Endothelial cell of umbilical vein (primary cell): ENCODE measurements around the gene PTDSS2. TPM values are rescaled to one million over a fixed set of nuclear protein-coding genes. Genes with fewer than 3 reads are reported as not detected.

Source experiments
- BruUV-seq: library from RNA; stranded (reverse); fragments of 400-500 nt; replicated peaks from 2 replicates; lab custom pipeline; 2021; lab: Mats Ljungman, UMichigan
- CTCF ChIA-PET: fragments of 300-600, 350-600 bp; sonication (Branson Sonifier 250); formaldehyde crosslinking; loops from one replicate; lab custom pipeline; 2021; ENCODE audit warnings: antibody characterized with exemption, inconsistent platforms; lab: Charles Lee
- POLR2A ChIA-PET: fragments of 300-600, 350-600 bp; sonication (Branson Sonifier 250); formaldehyde crosslinking; loops from one replicate; lab custom pipeline; 2021; ENCODE audit warnings: antibody characterized with exemption, inconsistent platforms; lab: Charles Lee
- DNase-seq: peaks from one replicate; pipeline ENCODE4 v3.0.0-alpha.2; 2011; ENCODE audit warnings: low read depth, low spot score
- FAIRE-seq: peaks from 2 replicates; lab custom pipeline; 2011; peaks lifted over from hg19 to GRCh38; lab: Jason Lieb, UNC
- H2AFZ ChIP-seq: 2 replicates; pipeline ENCODE4 v1.6.0; 2012; ENCODE audit warnings: low read depth, low read length, control low read depth, inconsistent platforms
- H3K27ac ChIP-seq: 2 replicates; pipeline ENCODE4 v1.5.1; 2011; ENCODE audit warnings: low read depth, mild to moderate bottlenecking, control low read depth, low read length, moderate library complexity; ENCODE audit not compliant: insufficient read depth
- H3K27me3 ChIP-seq, 2 experiments: 2 replicates each; pipeline versions ENCODE4 v1.6.0 to v1.6.1; 2011; ENCODE audit warnings: low read length in 2 of 2, mixed read lengths in 1 of 2; ENCODE audit not compliant: control insufficient read depth in 2 of 2, insufficient read depth in 2 of 2
- H3K36me3 ChIP-seq, 2 experiments: 2 replicates in 1 of 2; 3 replicates in 1 of 2; pipeline ENCODE4 v1.5.1; 2011; ENCODE audit warnings: low read length in 2 of 2, mild to moderate bottlenecking in 1 of 2, moderate library complexity in 1 of 2; ENCODE audit not compliant: control insufficient read depth in 2 of 2, insufficient read depth in 2 of 2; ENCODE audit errors: extremely low read depth in 1 of 2
- H3K4me1 ChIP-seq: 3 replicates; pipeline ENCODE4 v1.5.1; 2011; ENCODE audit warnings: mild to moderate bottlenecking, low read length; ENCODE audit not compliant: control insufficient read depth, insufficient read depth; ENCODE audit errors: extremely low read depth
- H3K4me2 ChIP-seq: 2 replicates; pipeline ENCODE4 v1.6.1; 2011; ENCODE audit warnings: low read length, control low read depth, mixed read lengths; ENCODE audit not compliant: insufficient read depth
- H3K4me3 ChIP-seq, 3 experiments: fragments of 200-600 bp in 1 of 3; sonication (generic), shearing (Covaris generic) in 1 of 3; replicated peaks in 1 of 3; 2 replicates each; pipeline ENCODE4 v1.5.1; 2011 to 2016; ENCODE audit warnings: control low read depth in 3 of 3, low read length in 3 of 3, mild to moderate bottlenecking in 2 of 3, inconsistent platforms in 1 of 3, low read depth in 1 of 3, moderate library complexity in 1 of 3; ENCODE audit not compliant: insufficient read depth in 1 of 3
- H3K79me2 ChIP-seq: 2 replicates; pipeline ENCODE4 v1.6.0; 2012; ENCODE audit warnings: low read length, inconsistent platforms; ENCODE audit not compliant: control insufficient read depth, insufficient read depth
- H3K9ac ChIP-seq: replicated peaks from 2 replicates; pipeline ENCODE3; 2011; ENCODE audit warnings: low read length, control low read depth; ENCODE audit not compliant: insufficient read depth; ENCODE audit errors: extremely low read depth
- H3K9me1 ChIP-seq: replicated peaks from 3 replicates; pipeline ENCODE4 v1.6.0; 2011; ENCODE audit warnings: mild to moderate bottlenecking, low read length; ENCODE audit not compliant: control insufficient read depth, insufficient read depth; ENCODE audit errors: extremely low read depth
- H3K9me3 ChIP-seq: replicated peaks from 2 replicates; pipeline ENCODE4 v1.5.1; 2012; ENCODE audit warnings: low read length, inconsistent platforms; ENCODE audit not compliant: control insufficient read depth, insufficient read depth
- H4K20me1 ChIP-seq: replicated peaks from 2 replicates; pipeline ENCODE3; 2011; ENCODE audit warnings: mild to moderate bottlenecking, low read length; ENCODE audit not compliant: control insufficient read depth, insufficient read depth; ENCODE audit errors: extremely low read depth
- EZH2 ChIP-seq: IDR thresholded peaks from 2 replicates; pipeline ENCODE4 v1.6.1; 2012; ENCODE audit warnings: borderline replicate concordance, low read depth, mild to moderate bottlenecking, moderate library complexity, low read length, inconsistent platforms; ENCODE audit not compliant: severe bottlenecking
- FOS ChIP-seq: IDR thresholded peaks from 2 replicates; pipeline ENCODE4 v1.6.1; 2011; ENCODE audit warnings: mild to moderate bottlenecking, low read length, moderate library complexity, borderline replicate concordance; ENCODE audit not compliant: insufficient read depth
- GATA2 ChIP-seq: IDR thresholded peaks from 2 replicates; pipeline ENCODE4 v1.7.0; 2011; ENCODE audit warnings: low read depth, mild to moderate bottlenecking, moderate library complexity, mixed read lengths, low read length; ENCODE audit not compliant: insufficient read length, insufficient read depth
- JUN ChIP-seq: IDR thresholded peaks from 2 replicates; pipeline ENCODE4 v1.6.1; 2011; ENCODE audit warnings: borderline replicate concordance, low read depth; ENCODE audit not compliant: insufficient read length, insufficient read depth
- MYC ChIP-seq: IDR thresholded peaks from one replicate; pipeline ENCODE4 v1.6.1; 2011; ENCODE audit warnings: mild to moderate bottlenecking, low read depth, low read length
- POLR2A ChIP-seq: IDR thresholded peaks from 2 replicates; pipeline ENCODE4 v1.6.1; 2012; ENCODE audit warnings: low read depth, mild to moderate bottlenecking, control low read depth, low read length
- POLR2AphosphoS5 ChIP-seq: IDR thresholded peaks from 2 replicates; pipeline ENCODE4 v1.6.1; 2012; ENCODE audit warnings: low read depth, mild to moderate bottlenecking, control low read depth, low read length, moderate library complexity; ENCODE audit not compliant: insufficient read depth
- dilution Hi-C: fragments of 300-500 bp; cut with MboI; formaldehyde crosslinking; loops from one replicate; pipeline ENCODE4 v1.15.0; 2019; ENCODE audit warnings: low sequenced_read_pairs; ENCODE audit not compliant: extremely low pct_ligation_motif_present
- intact Hi-C: fragments of 100-400 bp; cut with micrococcal nuclease; formaldehyde crosslinking; loops from one replicate; pipeline ENCODE4 v1.10.0; 2022
- polyA plus RNA-seq, 4 experiments: library from polyadenylated mRNA; depleted of rRNA in 3 of 4; stranded (reverse) in 3 of 4; unstranded in 1 of 4; fragments of >200 nt; gene quantifications; 2 replicates each; pipeline versions ENCODE4 v1.2.1 to v1.2.3, GENCODE V29; 2011 to 2012; ENCODE audit warnings: missing spikeins in 1 of 4
- total RNA-seq: library from RNA; stranded (reverse); gene quantifications from 2 replicates; pipeline ENCODE4 v1.2.3, GENCODE V29; 2021
- TF ChIP-seq, protein P1 (sequence below), 2 donors: IDR thresholded peaks; 1 replicate in 1 of 2; 2 replicates in 1 of 2; pipeline ENCODE4 v1.5.1; 2011; ENCODE audit warnings: low read length in 2 of 2, mild to moderate bottlenecking in 2 of 2, moderate library complexity in 2 of 2, control low read depth in 1 of 2, inconsistent platforms in 1 of 2, low read depth in 1 of 2; ENCODE audit not compliant: insufficient read depth in 1 of 2; ENCODE audit errors: extremely low read depth in 1 of 2
- TF ChIP-seq, protein P2 (sequence below): IDR thresholded peaks from 2 replicates; pipeline ENCODE4 v1.6.1; 2011; ENCODE audit not compliant: insufficient read depth, insufficient read length

The PTDSS2 gene
- total and polyA plus RNA-seq, 2 donors (not counting 3 experiments of a cell fraction or from before 2014, with no cell fraction given), result 41.4 to 46.8 TPM

DNA sequence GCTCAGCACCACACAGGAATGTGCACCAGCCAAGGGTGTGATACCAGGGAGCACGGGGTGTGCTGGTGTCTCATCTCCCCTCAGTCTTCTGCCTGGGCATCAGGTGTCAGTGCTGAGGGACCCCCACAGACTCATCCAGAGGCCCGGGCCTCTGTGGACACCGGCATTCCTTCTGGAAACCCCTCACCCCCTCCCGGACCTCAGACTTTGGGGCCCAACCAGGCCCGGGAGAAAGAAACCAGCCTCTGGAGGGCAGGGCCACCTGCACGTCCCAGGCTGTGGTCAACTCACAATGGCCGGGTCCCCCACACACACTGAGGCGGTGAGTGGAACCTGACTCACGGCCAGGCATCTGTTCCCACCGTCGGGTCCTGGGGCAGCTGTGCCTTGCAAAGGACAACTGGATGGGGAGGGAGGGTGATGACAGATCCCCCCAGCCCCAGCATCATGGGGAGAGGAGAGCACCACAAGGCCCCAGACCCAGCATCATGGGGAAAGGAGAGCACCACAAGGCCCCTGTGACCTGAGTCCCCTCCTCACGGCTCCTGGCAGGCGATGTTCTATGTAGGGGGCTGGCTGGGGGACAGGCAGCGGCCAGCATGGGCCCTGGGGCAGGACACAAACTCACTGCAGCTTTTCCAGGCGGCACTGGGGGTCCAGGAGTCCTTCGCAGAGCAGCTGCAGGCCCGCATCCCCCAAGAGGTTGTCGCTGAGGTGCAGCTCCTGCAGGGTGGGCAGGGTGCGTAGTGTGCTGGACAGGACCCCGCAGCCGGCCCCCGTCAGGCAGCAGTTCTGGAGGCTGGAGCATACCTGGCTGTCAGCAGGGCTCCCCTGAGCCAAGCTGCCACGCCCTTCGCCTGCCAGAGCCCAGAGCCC, 49.4 kb downstream of the PTDSS2 start:
- Histone ChIP-seq H3K9me1 (no peaks in the 10 kb centered on the region), H3K27ac (no peak overlapping the region), H3K36me3 (peaks cover 3 to 56% of the 10 kb centered on the region in 2 experiments), H3K79me2 (peaks cover 9% of the 10 kb centered on the region), H3K4me3 (no peak overlapping the region), H4K20me1 (no peaks in the 10 kb centered on the region), H3K4me1 (peaks cover 7% of the 10 kb centered on the region), H2AFZ (no peak overlapping the region), H3K9ac (no peak overlapping the region), H3K9me3 (no peaks in the 10 kb centered on the region), H3K4me2 (no peak overlapping the region), H3K27me3 (no peaks in the 10 kb centered on the region)
- ChIA-PET POLR2A (no interaction called here), CTCF (no interaction called here)
- TF ChIP-seq GATA2 (no peak), MYC (no peak), EZH2 (no peak), POLR2A (no peak), POLR2AphosphoS5 (no peak), JUN (no peak), FOS (no peak)
- TF ChIP-seq, protein P1, sequence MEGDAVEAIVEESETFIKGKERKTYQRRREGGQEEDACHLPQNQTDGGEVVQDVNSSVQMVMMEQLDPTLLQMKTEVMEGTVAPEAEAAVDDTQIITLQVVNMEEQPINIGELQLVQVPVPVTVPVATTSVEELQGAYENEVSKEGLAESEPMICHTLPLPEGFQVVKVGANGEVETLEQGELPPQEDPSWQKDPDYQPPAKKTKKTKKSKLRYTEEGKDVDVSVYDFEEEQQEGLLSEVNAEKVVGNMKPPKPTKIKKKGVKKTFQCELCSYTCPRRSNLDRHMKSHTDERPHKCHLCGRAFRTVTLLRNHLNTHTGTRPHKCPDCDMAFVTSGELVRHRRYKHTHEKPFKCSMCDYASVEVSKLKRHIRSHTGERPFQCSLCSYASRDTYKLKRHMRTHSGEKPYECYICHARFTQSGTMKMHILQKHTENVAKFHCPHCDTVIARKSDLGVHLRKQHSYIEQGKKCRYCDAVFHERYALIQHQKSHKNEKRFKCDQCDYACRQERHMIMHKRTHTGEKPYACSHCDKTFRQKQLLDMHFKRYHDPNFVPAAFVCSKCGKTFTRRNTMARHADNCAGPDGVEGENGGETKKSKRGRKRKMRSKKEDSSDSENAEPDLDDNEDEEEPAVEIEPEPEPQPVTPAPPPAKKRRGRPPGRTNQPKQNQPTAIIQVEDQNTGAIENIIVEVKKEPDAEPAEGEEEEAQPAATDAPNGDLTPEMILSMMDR (IDR thresholded peaks at IDR 0.05; ENCODE audit: extremely low read depth in 1 of 2, insufficient read depth in 1 of 2, low read depth in 1 of 2, low read length in 2 of 2), result no peak
- TF ChIP-seq, protein P2, sequence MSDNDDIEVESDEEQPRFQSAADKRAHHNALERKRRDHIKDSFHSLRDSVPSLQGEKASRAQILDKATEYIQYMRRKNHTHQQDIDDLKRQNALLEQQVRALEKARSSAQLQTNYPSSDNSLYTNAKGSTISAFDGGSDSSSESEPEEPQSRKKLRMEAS, result no peak
- no peak for DNase-seq
- dilution Hi-C loops, result no loop called here
- FAIRE-seq, result no peak
- intact Hi-C loops, result no loop called here
- no TSS peak for BruUV-seq
